ENCODE results near the gene GABARAP. TPM values are rescaled to one million over a fixed set of nuclear protein-coding genes. Genes with fewer than 3 reads are reported as not detected.
"Not testable (repeated sequence)": the region's sequence is repeated elsewhere in the genome, so short reads cannot be mapped to it uniquely, and the experiment has no call there.

The GABARAP gene
- total RNA-seq, 4 donors from 2014 or later, result 402 to 515 (median 456) TPM

GRCh38 chr17:7246779-7247178 lies 4.5 kb upstream of the GABARAP start:
- DNase-seq (ENCODE audit: low spot score in 2 of 2), result no peak
- no peaks in the 10 kb centered on the region for H3K9me3 ChIP-seq
- peaks cover 0 to 54% (median 26%) of the 10 kb centered on the region in 4 donors for H3K4me1 ChIP-seq
- peaks cover 3 to 34% (median 17%) of the 10 kb centered on the region in 3 donors for H3K36me3 ChIP-seq
- no peak overlapping the region for H3K27ac ChIP-seq
- no peak overlapping the region for H3K4me3 ChIP-seq
- 80 to 88% methylated on average over 5 of the region's 5 CpGs for WGBS, 2 donors
- no peaks in the 10 kb centered on the region for H3K27me3 ChIP-seq
- TF ChIP-seq EP300 (IDR thresholded peaks at IDR 0.05), result no peak

GRCh38 chr17:7243838-7244237 lies 1.6 kb upstream of the GABARAP start:
- 65 to 77% methylated on average over 10 of the region's 10 CpGs for WGBS, 2 donors
- not testable (repeated sequence) for H3K9me3 ChIP-seq; DNase-seq (ENCODE audit: low spot score in 2 of 2); H3K27me3 ChIP-seq
- Histone ChIP-seq H3K27ac (peak overlapping the region in 3 of 4 donors; percentile 96 to 99 (median 98)), H3K4me3 (peak overlapping the region in 1 of 4 donors; percentile 64), H3K36me3 (peaks cover 3 to 47% (median 17%) of the 10 kb centered on the region in 3 donors), H3K4me1 (peaks cover 3 to 51% (median 23%) of the 10 kb centered on the region in 4 donors)

- WGBS, 2 donors, result 19 to 21% methylated on average over 2 of the region's 2 CpGs
- peaks cover 3 to 47% (median 21%) of the 10 kb centered on the region in 4 donors for H3K4me1 ChIP-seq
- H3K27ac ChIP-seq, result peak overlapping the region; percentile 96 to 99 (median 98)
Observed at GRCh38 chr17:7243453-7243729, 1.1 kb upstream of the GABARAP start.

GRCh38 chr17:7242717-7243452 lies 636 bp upstream of the GABARAP start:
- DNase-seq (ENCODE audit: low spot score in 2 of 2), result peak; percentile 96 to 98

More at GRCh38 chr17:7243453-7243729, 1.1 kb upstream of the GABARAP start:
- H3K27me3 ChIP-seq, result no peaks in the 10 kb centered on the region
- no peaks in the 10 kb centered on the region for H3K9me3 ChIP-seq
- peak overlapping the region; percentile 64 to 96 (median 76) for H3K4me3 ChIP-seq
- no peak for DNase-seq (ENCODE audit: low spot score in 2 of 2)
- TF ChIP-seq EP300 (IDR thresholded peaks at IDR 0.05) (no peak), POLR2A (IDR thresholded peaks at IDR 0.05) (no peak), CTCF (IDR thresholded peaks at IDR 0.05) (no peak)
- peaks cover 3 to 47% (median 17%) of the 10 kb centered on the region in 3 donors for H3K36me3 ChIP-seq

DNA sequence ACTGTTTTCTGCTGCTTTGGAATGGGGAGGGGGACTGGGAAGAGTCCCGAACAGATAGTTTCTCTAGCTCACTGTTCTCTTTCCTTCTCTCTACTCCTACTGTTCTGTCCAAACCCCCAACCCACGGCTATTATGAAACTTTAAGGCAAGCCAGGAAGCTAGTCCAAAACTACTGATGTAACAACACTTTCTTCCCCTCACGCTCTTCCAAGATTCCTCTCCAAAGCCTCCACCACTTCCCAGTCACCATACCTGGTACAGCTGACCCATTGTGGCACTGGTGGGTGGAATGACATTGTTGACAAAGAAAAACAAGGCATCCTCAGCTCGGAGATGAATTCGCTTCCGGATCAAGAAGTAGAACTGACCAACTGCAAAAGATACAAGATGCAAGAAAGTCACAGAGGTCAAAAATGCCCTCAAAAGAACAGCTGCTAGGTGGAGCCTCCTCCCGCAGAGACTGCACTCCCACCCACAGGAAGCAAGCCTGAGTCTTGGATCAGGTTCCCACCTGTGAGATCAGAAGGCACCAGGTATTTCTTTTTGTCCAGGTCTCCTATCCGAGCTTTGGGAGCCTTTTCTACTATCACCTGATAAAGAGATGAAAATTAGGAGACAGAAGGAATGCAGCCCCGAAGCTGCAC lies 1.0 kb downstream of the GABARAP start:
- H3K4me1 ChIP-seq, result peaks cover 3 to 47% (median 28%) of the 10 kb centered on the region in 4 donors
- H3K4me3 ChIP-seq, result peak overlapping the region; percentile 64 to 96 (median 76)
- no peak for DNase-seq (ENCODE audit: low spot score in 2 of 2)
- H3K27me3 ChIP-seq, result no peaks in the 10 kb centered on the region
- TF ChIP-seq CTCF (IDR thresholded peaks at IDR 0.05) (no peak), POLR2A (IDR thresholded peaks at IDR 0.05) (no peak), EP300 (IDR thresholded peaks at IDR 0.05) (no peak)
- WGBS, 2 donors, result 30 to 37% methylated on average over 9 of the region's 9 CpGs
- H3K27ac ChIP-seq, result peak overlapping the region; percentile 96 to 99 (median 98)
- H3K36me3 ChIP-seq, result peaks cover 3 to 44% (median 17%) of the 10 kb centered on the region in 3 donors
- H3K9me3 ChIP-seq, result no peaks in the 10 kb centered on the region

More at GRCh38 chr17:7242717-7243452, 636 bp upstream of the GABARAP start:
- H3K27me3 ChIP-seq, result no peaks in the 10 kb centered on the region
- TF ChIP-seq POLR2A (IDR thresholded peaks at IDR 0.05) (peak; percentile 20 to 68), CTCF (IDR thresholded peaks at IDR 0.05) (peak in 1 of 5 experiments; percentile 37), EP300 (IDR thresholded peaks at IDR 0.05) (peak; percentile 98 to 99)
- H3K27ac ChIP-seq, result peak overlapping the region; percentile 96 to 99 (median 98)
- no peaks in the 10 kb centered on the region for H3K9me3 ChIP-seq
- WGBS, 2 donors, result 1% methylated on average over 46 to 49 of the region's 49 CpGs
- peaks cover 3 to 43% (median 21%) of the 10 kb centered on the region in 4 donors for H3K4me1 ChIP-seq
- H3K4me3 ChIP-seq, result peak overlapping the region; percentile 64 to 96 (median 76)
- peaks cover 3 to 47% (median 17%) of the 10 kb centered on the region in 3 donors for H3K36me3 ChIP-seq

DNA sequence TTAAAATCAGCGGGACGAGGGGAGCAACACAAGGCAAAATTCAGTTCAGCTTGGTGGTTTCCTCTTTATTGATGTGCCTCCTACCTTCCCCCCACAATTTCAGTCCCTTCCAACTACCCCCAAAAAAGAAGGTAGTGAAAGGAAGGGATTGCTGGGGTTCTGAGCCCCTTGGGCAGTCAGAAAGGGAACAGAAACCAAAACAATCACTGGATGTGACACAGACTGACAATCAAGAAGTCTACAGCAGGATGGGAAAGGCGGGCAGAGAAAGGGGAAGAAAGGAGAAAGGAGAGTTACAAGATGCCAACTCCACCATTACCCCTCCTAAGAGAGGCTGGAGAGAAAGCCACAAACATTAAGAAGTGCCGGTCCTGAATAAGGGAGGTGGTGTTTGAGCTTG lies 1.9 kb downstream of the GABARAP start:
- peak overlapping the region in 1 of 4 donors; percentile 64 for H3K4me3 ChIP-seq
- TF ChIP-seq CTCF (IDR thresholded peaks at IDR 0.05) (no peak), EP300 (IDR thresholded peaks at IDR 0.05) (no peak), POLR2A (IDR thresholded peaks at IDR 0.05) (no peak)
- WGBS, 2 donors, result 62 to 63% methylated on average over 4 of the region's 4 CpGs

More for the DNA sequence above, 1.9 kb downstream of the GABARAP start:
- DNase-seq (ENCODE audit: low spot score in 2 of 2), result no peak
- Histone ChIP-seq H3K36me3 (peaks cover 3 to 44% (median 9%) of the 10 kb centered on the region in 3 donors), H3K4me1 (peaks cover 3 to 55% (median 28%) of the 10 kb centered on the region in 4 donors), H3K27ac (peak overlapping the region; percentile 96 to 99 (median 98)), H3K9me3 (no peaks in the 10 kb centered on the region), H3K27me3 (no peaks in the 10 kb centered on the region)
